ENCODE measurements around the gene ZCCHC14.
"Not testable (repeated sequence)": the region's sequence is repeated elsewhere in the genome, so short reads cannot be mapped to it uniquely, and the experiment has no call there.

DNA sequence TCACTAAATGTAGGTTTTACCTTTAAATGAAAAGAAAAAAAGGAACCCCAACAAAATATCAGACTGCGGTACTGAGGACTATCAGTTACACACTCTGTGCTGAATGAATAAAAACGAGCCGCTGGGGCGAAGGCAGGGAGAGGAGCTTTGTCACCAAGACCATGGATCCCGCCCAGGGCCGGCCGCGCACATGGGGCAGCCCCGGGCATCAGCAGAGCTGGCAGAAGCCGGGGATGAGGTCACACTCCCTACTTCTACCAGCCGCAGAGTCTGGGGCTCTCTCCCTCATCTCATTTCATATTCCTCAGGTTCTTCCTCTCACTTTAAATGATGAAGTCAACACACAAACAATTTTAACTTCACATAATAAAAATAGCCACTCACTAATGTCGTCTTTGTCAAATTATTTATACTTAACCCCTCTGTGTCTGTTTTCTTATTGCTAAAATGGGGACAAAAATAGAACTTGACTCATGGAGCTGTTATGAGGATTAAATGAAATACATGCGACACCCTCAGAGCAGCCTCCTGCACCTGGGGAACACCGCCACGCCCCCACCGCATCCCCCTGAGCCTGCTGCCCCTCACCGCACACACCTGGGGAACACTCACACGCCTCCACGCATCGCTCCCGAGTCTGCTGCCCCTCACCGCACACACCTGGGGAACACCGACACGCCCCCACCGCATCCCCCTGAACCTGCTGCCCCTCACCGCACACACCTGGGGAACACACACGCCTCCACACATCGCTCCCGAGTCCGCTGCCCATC lies 15.4 kb downstream of the ZCCHC14 start:
- not testable (repeated sequence) for TF ChIP-seq TBP (IDR thresholded peaks at IDR 0.05; ENCODE audit: low read depth, low read length); SIN3A (conservative IDR thresholded peaks at IDR 0.05 in 1 of 2, IDR thresholded peaks at IDR 0.05 in 1 of 2; ENCODE audit: low read depth in 1 of 2, low read length in 2 of 2); EGR1 (IDR thresholded peaks at IDR 0.05; ENCODE audit: borderline replicate concordance, low read depth, low read length); SRF (IDR thresholded peaks at IDR 0.05; ENCODE audit: low read depth, low read length); POLR2A (IDR thresholded peaks at IDR 0.05; ENCODE audit: control extremely low read depth in 1 of 2, low read depth in 2 of 2, low read length in 2 of 2); SP1 (IDR thresholded peaks at IDR 0.05; ENCODE audit: low read depth, low read length)
- TF ChIP-seq, protein P1, sequence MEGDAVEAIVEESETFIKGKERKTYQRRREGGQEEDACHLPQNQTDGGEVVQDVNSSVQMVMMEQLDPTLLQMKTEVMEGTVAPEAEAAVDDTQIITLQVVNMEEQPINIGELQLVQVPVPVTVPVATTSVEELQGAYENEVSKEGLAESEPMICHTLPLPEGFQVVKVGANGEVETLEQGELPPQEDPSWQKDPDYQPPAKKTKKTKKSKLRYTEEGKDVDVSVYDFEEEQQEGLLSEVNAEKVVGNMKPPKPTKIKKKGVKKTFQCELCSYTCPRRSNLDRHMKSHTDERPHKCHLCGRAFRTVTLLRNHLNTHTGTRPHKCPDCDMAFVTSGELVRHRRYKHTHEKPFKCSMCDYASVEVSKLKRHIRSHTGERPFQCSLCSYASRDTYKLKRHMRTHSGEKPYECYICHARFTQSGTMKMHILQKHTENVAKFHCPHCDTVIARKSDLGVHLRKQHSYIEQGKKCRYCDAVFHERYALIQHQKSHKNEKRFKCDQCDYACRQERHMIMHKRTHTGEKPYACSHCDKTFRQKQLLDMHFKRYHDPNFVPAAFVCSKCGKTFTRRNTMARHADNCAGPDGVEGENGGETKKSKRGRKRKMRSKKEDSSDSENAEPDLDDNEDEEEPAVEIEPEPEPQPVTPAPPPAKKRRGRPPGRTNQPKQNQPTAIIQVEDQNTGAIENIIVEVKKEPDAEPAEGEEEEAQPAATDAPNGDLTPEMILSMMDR (IDR thresholded peaks at IDR 0.05; ENCODE audit: control extremely low read depth in 1 of 3, insufficient read depth in 1 of 3, low read depth in 1 of 3, low read length in 3 of 3), result not testable (repeated sequence)
